IMR-90 (cell line): ENCODE data around the gene ARPC5. TPM values are rescaled to one million over a fixed set of nuclear protein-coding genes. Genes with fewer than 3 reads are reported as not detected.

ENCODE experiments used
- ATAC-seq: fragments of 200-7000 bp; cut with Tn5 transposase; 2 replicates; pipeline ENCODE4 v1.9.1; 2020; ENCODE audit warnings: low read depth, mild to moderate bottlenecking, moderate library complexity
- BruUV-seq: library from RNA; stranded (reverse); fragments of 400-500 nt; replicated peaks from 2 replicates; lab custom pipeline; 2021; lab: Mats Ljungman, UMichigan
- CTCF ChIA-PET: fragments of 300-600 bp; formaldehyde crosslinking; extraction: SDS; loops from one replicate; lab custom pipeline; 2021; ENCODE audit warnings: antibody characterized with exemption; lab: Yijun Ruan, JAX
- POLR2A ChIA-PET: fragments of 300-600 bp; sonication (Branson Sonifier 250); formaldehyde crosslinking; loops from one replicate; lab custom pipeline; 2022; ENCODE audit warnings: antibody characterized with exemption; ENCODE audit not compliant: unreplicated experiment; lab: Charles Lee
- DNase-seq: peaks from one replicate; pipeline ENCODE4 v3.0.0; 2013
- H2AFZ ChIP-seq: replicated peaks from 2 replicates; pipeline ENCODE3; 2013; ENCODE audit warnings: low read length, mild to moderate bottlenecking; ENCODE audit not compliant: poor library complexity
- H2AK5ac ChIP-seq: 2 replicates; pipeline ENCODE4 v1.6.1; 2013; ENCODE audit warnings: low read depth, low read length, inconsistent platforms
- H2AK9ac ChIP-seq: replicated peaks from 2 replicates; pipeline ENCODE3; 2013; ENCODE audit warnings: mild to moderate bottlenecking, low read depth, low read length, moderate library complexity; ENCODE audit not compliant: poor library complexity
- H2BK120ac ChIP-seq: 2 replicates; pipeline ENCODE4 v1.6.1; 2013; ENCODE audit warnings: low read depth, low read length, inconsistent platforms
- H2BK15ac ChIP-seq: 3 replicates; pipeline ENCODE4 v1.6.1; 2013; ENCODE audit warnings: low read depth, low read length, inconsistent platforms
- H2BK20ac ChIP-seq: 2 replicates; pipeline ENCODE4 v1.6.1; 2013; ENCODE audit warnings: low read depth, mild to moderate bottlenecking, inconsistent platforms, low read length, moderate library complexity
- H2BK5ac ChIP-seq: 2 replicates; pipeline ENCODE4 v1.6.1; 2013; ENCODE audit warnings: mild to moderate bottlenecking, low read depth, low read length, inconsistent platforms; ENCODE audit not compliant: poor library complexity, severe bottlenecking
- H3K14ac ChIP-seq: replicated peaks from 2 replicates; pipeline ENCODE4 v1.6.1; 2013; ENCODE audit warnings: low read depth, low read length, inconsistent platforms
- H3K18ac ChIP-seq: 2 replicates; pipeline ENCODE4 v1.6.1; 2013; ENCODE audit warnings: low read depth, low read length, control low read depth
- H3K23ac ChIP-seq: 2 replicates; pipeline ENCODE4 v1.6.1; 2013; ENCODE audit warnings: low read depth, low read length, inconsistent platforms
- H3K27ac ChIP-seq: 2 replicates; pipeline ENCODE4 v1.5.1; 2013; ENCODE audit warnings: mild to moderate bottlenecking, control low read depth, low read length; ENCODE audit not compliant: insufficient read depth
- H3K27me3 ChIP-seq: 2 replicates; pipeline ENCODE4 v1.6.1; 2013; ENCODE audit warnings: low read length; ENCODE audit not compliant: control insufficient read depth, insufficient read depth
- H3K36me3 ChIP-seq: 2 replicates; pipeline ENCODE4 v1.6.1; 2013; ENCODE audit warnings: low read length, mixed read lengths; ENCODE audit not compliant: control insufficient read depth, insufficient read depth
- H3K4ac ChIP-seq: 2 replicates; pipeline ENCODE4 v1.6.1; 2013; ENCODE audit warnings: low read depth, low read length, inconsistent platforms
- H3K4me1 ChIP-seq: 2 replicates; pipeline ENCODE4 v1.6.1; 2013; ENCODE audit warnings: low read length, mixed read lengths; ENCODE audit not compliant: control insufficient read depth, insufficient read depth
- H3K4me2 ChIP-seq: 2 replicates; pipeline ENCODE4 v1.6.1; 2013; ENCODE audit warnings: low read depth, mild to moderate bottlenecking, control low read depth, low read length, moderate library complexity
- H3K4me3 ChIP-seq: 2 replicates; pipeline ENCODE4 v1.5.1; 2013; ENCODE audit warnings: low read depth, mild to moderate bottlenecking, control low read depth, low read length, moderate library complexity; ENCODE audit not compliant: insufficient read depth
- H3K56ac ChIP-seq: 2 replicates; pipeline ENCODE4 v1.6.1; 2013; ENCODE audit warnings: low read length, inconsistent platforms; ENCODE audit not compliant: insufficient read depth; ENCODE audit errors: extremely low read depth
- H3K79me1 ChIP-seq, 2 experiments: 2 replicates each; pipeline ENCODE4 v1.6.1; 2013; ENCODE audit warnings: low read length in 2 of 2, inconsistent platforms in 1 of 2, low read depth in 1 of 2
- H3K9ac ChIP-seq: 2 replicates; pipeline ENCODE4 v1.6.1; 2013; ENCODE audit warnings: low read depth, low read length, control low read depth
- H3K9me1 ChIP-seq: 2 replicates; pipeline ENCODE4 v1.6.1; 2013; ENCODE audit warnings: low read length, inconsistent platforms; ENCODE audit not compliant: insufficient read depth
- H3K9me3 ChIP-seq: 2 replicates; pipeline ENCODE4 v1.6.1; 2013; ENCODE audit warnings: low read length; ENCODE audit not compliant: control insufficient read depth, insufficient read depth
- H4K20me1 ChIP-seq: 2 replicates; pipeline ENCODE4 v1.6.1; 2013; ENCODE audit warnings: low read length, inconsistent platforms; ENCODE audit not compliant: insufficient read depth
- H4K5ac ChIP-seq: 2 replicates; pipeline ENCODE4 v1.6.1; 2013; ENCODE audit warnings: mild to moderate bottlenecking, low read depth, low read length, control low read depth
- H4K8ac ChIP-seq, 2 experiments: 2 replicates each; pipeline ENCODE4 v1.6.1; 2013; ENCODE audit warnings: low read depth in 2 of 2, low read length in 2 of 2, control low read depth in 1 of 2, inconsistent platforms in 1 of 2
- H4K91ac ChIP-seq: 2 replicates; pipeline ENCODE4 v1.6.1; 2013; ENCODE audit warnings: low read depth, low read length, inconsistent platforms; ENCODE audit not compliant: insufficient read depth
- BHLHE40 ChIP-seq: fragments of 150-350 bp; IDR thresholded peaks from 2 replicates; pipeline ENCODE4 v1.6.1; 2016; ENCODE audit warnings: mild to moderate bottlenecking, low read depth, low read length
- MAFK ChIP-seq: IDR thresholded peaks from 2 replicates; pipeline ENCODE4 v1.6.1; 2012; ENCODE audit warnings: low read depth, low read length, improper control_type of control experiment
- MXI1 ChIP-seq: IDR thresholded peaks from 2 replicates; pipeline ENCODE4 v1.6.1; 2012; ENCODE audit warnings: low read depth, mild to moderate bottlenecking, low read length, moderate library complexity, borderline replicate concordance
- USF2 ChIP-seq: fragments of 150-350 bp; IDR thresholded peaks from 2 replicates; pipeline ENCODE4 v1.6.1; 2017; ENCODE audit warnings: mild to moderate bottlenecking, antibody characterized with exemption, low read length, low read depth
- WGBS, 2 experiments: methylation state at CpG; one replicate each; pipeline versions ENCODE4 v1.1.5 to v1.1.7; 2013; ENCODE audit warnings: missing lambda C conversion rate in 2 of 2; ENCODE audit not compliant: insufficient read length in 1 of 2; ENCODE audit errors: extremely low coverage in 2 of 2; 5-methylcytosine and 5-hydroxymethylcytosine counted together
- dilution Hi-C: fragments of 300-500 bp; cut with HindIII; formaldehyde crosslinking; loops from one replicate; pipeline ENCODE4 v1.14.3; 2018; ENCODE audit warnings: low sequenced_read_pairs; ENCODE audit not compliant: unreplicated experiment
- in situ Hi-C: fragments of 300-500 bp; cut with MboI; formaldehyde crosslinking; loops from 3 replicates; pipeline ENCODE4 v1.14.3; 2019; ENCODE audit warnings: low sequenced_read_pairs, inconsistent platforms, mixed read lengths
- intact Hi-C: fragments of 100-400 bp; cut with micrococcal nuclease; formaldehyde crosslinking; loops from 2 replicates; pipeline ENCODE4 v1.10.0; 2022
- polyA plus RNA-seq, 3 experiments: library from polyadenylated mRNA; depleted of rRNA; stranded (reverse); fragments of >200 nt; gene quantifications; 2 replicates each; pipeline ENCODE4 v1.2.3, GENCODE V29; 2012; ENCODE audit warnings: low replicate concordance in 1 of 3
- total RNA-seq: library from RNA; depleted of rRNA; stranded (reverse); fragments of >200 nt; gene quantifications from 2 replicates; pipeline ENCODE4 v1.2.3, GENCODE V29; 2012

ARPC5 gene
- total and polyA plus RNA-seq, 2 of the 4 experiments (the other 2 are of a cell fraction) = 132 to 212 TPM

- Histone ChIP-seq H2BK15ac (no peak overlapping the region), H4K5ac (peak overlapping the region; percentile 73; the same call in 1 of the 2 replicates), H3K18ac (peak overlapping the region; percentile 52; the same call in 1 of the 2 replicates), H4K20me1 (no peaks in the 10 kb centered on the region), H3K23ac (no peak overlapping the region), H2AK9ac (no peak overlapping the region), H2AFZ (no peak overlapping the region), H3K14ac (peak overlapping the region; percentile 14; the same call in 1 of the 2 replicates), H3K9me3 (no peaks in the 10 kb centered on the region), H4K8ac (peak overlapping the region in 1 of 2 experiments; percentile 87; a peak in 2 of 4 replicates), H2BK20ac (no peak overlapping the region), H2AK5ac (peak overlapping the region; percentile 43; the same call in 1 of the 2 replicates), H3K4me1 (peaks cover 6% of the 10 kb centered on the region), H3K9ac (no peak overlapping the region), H3K79me1 (peaks cover 2 to 5% of the 10 kb centered on the region in 2 experiments; a peak in 1 of 4 replicates), H2BK5ac (no peak overlapping the region), H3K4me3 (no peak overlapping the region), H3K27me3 (no peaks in the 10 kb centered on the region), H2BK120ac (peak overlapping the region; percentile 64; the same call in 1 of the 2 replicates), H3K27ac (no peak overlapping the region), H4K91ac (no peak overlapping the region; the same call in none of the 2 replicates), H3K36me3 (no peaks in the 10 kb centered on the region), H3K4ac (peak overlapping the region; percentile 24; the same call in 1 of the 2 replicates), H3K4me2 (peak overlapping the region; percentile 69; the same call in 1 of the 2 replicates), H3K56ac (no peak overlapping the region), H3K9me1 (no peaks in the 10 kb centered on the region)
- no peak for ATAC-seq
- in situ Hi-C loops (loop anchor here (25.0 kb wide), 1 partner anchor 1006 kb away; no protein-coding TSS in a partner anchor), dilution Hi-C loops (loop anchor here (25.0 kb wide), 1 partner anchor 256 kb away; no protein-coding TSS in a partner anchor), intact Hi-C loops (loop anchor here (5.0 to 10.0 kb wide), 2 partner anchors 151 to 568 kb away; partner anchors contain the start of gene RGL1)
- BruUV-seq = no TSS peak
- TF ChIP-seq USF2 (no peak), BHLHE40 (no peak), MAFK (peak; percentile 28; the same call in 1 of the 2 replicates), MXI1 (no peak)
- ChIA-PET CTCF (interaction anchor here (1.0 to 4.2 kb wide), 6 partner anchors 18 to 395 kb away, joined by 3 to 55 read pairs (median 6); partner anchors contain the start of gene TSEN15), POLR2A (interaction anchor here (0.9 kb wide), 1 partner anchor 401 kb away, joined by 4 read pairs; no protein-coding TSS in a partner anchor)
- DNase-seq = peak; percentile 34
- WGBS, 2 experiments = no CpG with 5 or more reads among the region's 3 CpGs
Measured at GRCh38 chr1:183656355-183656754, 20.8 kb upstream of the ARPC5 start.
